Prostate gland (tissue), 2 donors: ENCODE measurements around the gene C1orf159.

Source experiments
- POLR2A ChIP-seq: fragments of 450-650 bp; IDR thresholded peaks from one replicate; pipeline ENCODE4 v1.6.1; 2016; ENCODE audit warnings: antibody characterized with exemption, mild to moderate bottlenecking
- POLR2AphosphoS5 ChIP-seq: sonication (generic); formaldehyde crosslinking; IDR thresholded peaks from one replicate; pipeline ENCODE4 v1.6.1; 2017; ENCODE audit warnings: antibody characterized with exemption
- TF ChIP-seq, protein P1 (sequence below), 4 experiments: fragments of 200-600 bp in 2 of 4; fragments of 450-650 bp in 2 of 4; sonication (generic) in 2 of 4; IDR thresholded peaks; 1 replicate in 3 of 4; 2 replicates in 1 of 4; pipeline ENCODE4 v1.5.1; 2016 to 2019; ENCODE audit warnings: antibody characterized with exemption in 4 of 4, mild to moderate bottlenecking in 2 of 4, moderate library complexity in 2 of 4

DNA sequence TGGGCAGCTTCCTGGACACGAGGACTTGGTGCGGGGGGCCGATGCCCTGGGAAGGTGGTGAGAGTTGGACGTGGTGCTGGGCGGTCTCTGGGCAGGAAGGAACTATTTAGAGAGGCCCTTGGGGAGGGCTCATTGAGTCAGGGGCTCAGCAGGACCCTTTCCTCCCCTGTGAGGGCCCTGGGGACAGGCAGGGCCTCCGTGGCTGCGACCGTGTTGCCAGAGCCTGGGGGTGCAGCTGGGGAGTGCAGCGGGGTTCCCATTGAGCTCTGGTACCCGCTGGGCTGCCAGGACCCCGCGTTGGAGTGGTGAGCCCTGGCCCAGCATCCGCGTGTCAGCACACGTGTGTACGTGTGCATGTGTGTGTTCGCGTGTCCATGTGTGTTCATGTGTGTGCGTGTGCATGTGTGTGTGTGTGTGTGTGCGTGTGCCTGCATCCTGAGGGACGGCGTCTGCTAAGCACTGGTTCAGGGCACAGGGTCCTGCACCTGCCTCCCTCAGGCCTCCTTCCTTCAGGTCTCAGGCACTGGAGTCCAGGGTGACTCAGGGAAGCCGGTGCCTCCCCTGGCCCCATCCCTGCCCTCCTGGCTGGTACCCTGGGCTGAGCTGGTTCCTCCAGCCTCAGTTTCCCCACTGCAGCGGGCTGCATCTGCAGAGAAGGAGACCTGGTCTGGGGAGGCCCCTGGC is 52.5 kb downstream of the C1orf159 start:
- TF ChIP-seq, protein P1, sequence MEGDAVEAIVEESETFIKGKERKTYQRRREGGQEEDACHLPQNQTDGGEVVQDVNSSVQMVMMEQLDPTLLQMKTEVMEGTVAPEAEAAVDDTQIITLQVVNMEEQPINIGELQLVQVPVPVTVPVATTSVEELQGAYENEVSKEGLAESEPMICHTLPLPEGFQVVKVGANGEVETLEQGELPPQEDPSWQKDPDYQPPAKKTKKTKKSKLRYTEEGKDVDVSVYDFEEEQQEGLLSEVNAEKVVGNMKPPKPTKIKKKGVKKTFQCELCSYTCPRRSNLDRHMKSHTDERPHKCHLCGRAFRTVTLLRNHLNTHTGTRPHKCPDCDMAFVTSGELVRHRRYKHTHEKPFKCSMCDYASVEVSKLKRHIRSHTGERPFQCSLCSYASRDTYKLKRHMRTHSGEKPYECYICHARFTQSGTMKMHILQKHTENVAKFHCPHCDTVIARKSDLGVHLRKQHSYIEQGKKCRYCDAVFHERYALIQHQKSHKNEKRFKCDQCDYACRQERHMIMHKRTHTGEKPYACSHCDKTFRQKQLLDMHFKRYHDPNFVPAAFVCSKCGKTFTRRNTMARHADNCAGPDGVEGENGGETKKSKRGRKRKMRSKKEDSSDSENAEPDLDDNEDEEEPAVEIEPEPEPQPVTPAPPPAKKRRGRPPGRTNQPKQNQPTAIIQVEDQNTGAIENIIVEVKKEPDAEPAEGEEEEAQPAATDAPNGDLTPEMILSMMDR (IDR thresholded peaks at IDR 0.05) = no peak
- TF ChIP-seq POLR2A (no peak), POLR2AphosphoS5 (no peak)
